CD14-positive monocyte (primary cell): ENCODE measurements around the gene TTC23L. TPM values are rescaled to one million over a fixed set of nuclear protein-coding genes. Genes with fewer than 3 reads are reported as not detected.

Experiments
- DNase-seq, 3 donors: peaks; one replicate each; pipeline ENCODE4 v3.0.0-alpha.2; 2011 to 2022
- H2AFZ ChIP-seq: 2 replicates; pipeline ENCODE4 v1.6.0; 2012; ENCODE audit warnings: mild to moderate bottlenecking, low read depth, low read length, inconsistent platforms; ENCODE audit not compliant: insufficient read depth, poor library complexity, severe bottlenecking
- H3K27ac ChIP-seq, 2 donors: 1 replicate in 1 of 2; 2 replicates in 1 of 2; pipeline ENCODE4 v1.5.1; 2012 to 2013; ENCODE audit warnings: low read length in 2 of 2, control low read depth in 1 of 2, inconsistent platforms in 1 of 2, low read depth in 1 of 2, mild to moderate bottlenecking in 1 of 2
- H3K27me3 ChIP-seq, 2 donors: one replicate each; pipeline versions ENCODE4 v1.6.0 to v1.6.1; 2011 to 2013; ENCODE audit warnings: low read length in 2 of 2; ENCODE audit not compliant: control insufficient read depth in 2 of 2, insufficient read depth in 2 of 2
- H3K36me3 ChIP-seq, 2 donors: replicated peaks in 1 of 2; 1 replicate in 1 of 2; 2 replicates in 1 of 2; pipeline versions ENCODE4 v1.5.1 to v1.6.1; 2012 to 2013; ENCODE audit warnings: low read length in 2 of 2, control low read depth in 1 of 2, inconsistent platforms in 1 of 2, mild to moderate bottlenecking in 1 of 2; ENCODE audit not compliant: insufficient read depth in 2 of 2, control insufficient read depth in 1 of 2
- H3K4me1 ChIP-seq, 2 donors: 1 replicate in 1 of 2; 2 replicates in 1 of 2; pipeline versions ENCODE4 v1.5.1 to v1.6.1; 2012 to 2013; ENCODE audit warnings: low read length in 2 of 2, control low read depth in 1 of 2, inconsistent platforms in 1 of 2, mild to moderate bottlenecking in 1 of 2, moderate library complexity in 1 of 2; ENCODE audit not compliant: insufficient read depth in 2 of 2, control insufficient read depth in 1 of 2
- H3K4me2 ChIP-seq: replicated peaks from 2 replicates; pipeline ENCODE3; 2012; ENCODE audit warnings: low read length, moderate library complexity, mild to moderate bottlenecking; ENCODE audit not compliant: poor library complexity, severe bottlenecking; ENCODE audit errors: extremely low read depth
- H3K4me3 ChIP-seq, 3 experiments: fragments of 200-600 bp in 1 of 3; sonication (generic) in 1 of 3; replicated peaks in 1 of 3; 1 replicate in 2 of 3; 2 replicates in 1 of 3; pipeline ENCODE4 v1.5.1; 2011 to 2013; ENCODE audit warnings: low read length in 3 of 3, mild to moderate bottlenecking in 3 of 3, control low read depth in 2 of 3, low read depth in 2 of 3, inconsistent platforms in 1 of 3, moderate library complexity in 1 of 3
- H3K79me2 ChIP-seq: 2 replicates; pipeline ENCODE4 v1.6.0; 2012; ENCODE audit warnings: mild to moderate bottlenecking, control low read depth, inconsistent platforms, low read length, moderate library complexity; ENCODE audit not compliant: insufficient read depth
- H3K9ac ChIP-seq: 2 replicates; pipeline ENCODE4 v1.6.0; 2017; ENCODE audit warnings: low read length, mild to moderate bottlenecking; ENCODE audit not compliant: insufficient read depth, poor library complexity, severe bottlenecking
- H3K9me3 ChIP-seq, 2 donors: replicated peaks in 1 of 2; 1 replicate in 1 of 2; 2 replicates in 1 of 2; pipeline versions ENCODE4 v1.5.1 to v1.6.1; 2012 to 2013; ENCODE audit warnings: low read length in 2 of 2, control low read depth in 1 of 2; ENCODE audit not compliant: control insufficient read depth in 1 of 2, insufficient read depth in 1 of 2
- H4K20me1 ChIP-seq: 2 replicates; pipeline ENCODE4 v1.6.0; 2012; ENCODE audit warnings: mild to moderate bottlenecking, low read length, control low read depth, moderate library complexity; ENCODE audit not compliant: insufficient read depth
- H3K27ac Mint-ChIP-seq, 7 donors: one replicate each; pipeline ENCODE4 v1.8.0; 2020; ENCODE audit warnings: mild to moderate bottlenecking in 7 of 7, mixed read lengths in 7 of 7, moderate library complexity in 6 of 7, inconsistent platforms in 2 of 7
- H3K27me3 Mint-ChIP-seq, 3 donors: one replicate each; pipeline ENCODE4 v1.8.0; 2021 to 2022; ENCODE audit warnings: low read depth in 3 of 3, mild to moderate bottlenecking in 3 of 3, mixed read lengths in 3 of 3, moderate library complexity in 3 of 3, inconsistent platforms in 1 of 3
- H3K36me3 Mint-ChIP-seq, 2 donors: one replicate each; pipeline ENCODE4 v1.8.0; 2020; ENCODE audit warnings: mixed read lengths in 2 of 2, inconsistent platforms in 1 of 2, mild to moderate bottlenecking in 1 of 2
- H3K4me1 Mint-ChIP-seq: one replicate; pipeline ENCODE4 v1.8.0; 2020; ENCODE audit warnings: mild to moderate bottlenecking, mixed read lengths
- H3K4me3 Mint-ChIP-seq, 2 donors: one replicate each; pipeline ENCODE4 v1.8.0; 2020; ENCODE audit warnings: mild to moderate bottlenecking in 2 of 2, mixed read lengths in 2 of 2, moderate library complexity in 1 of 2
- H3K9me3 Mint-ChIP-seq, 7 donors: one replicate each; pipeline ENCODE4 v1.8.0; 2020 to 2022; ENCODE audit warnings: mixed read lengths in 7 of 7, mild to moderate bottlenecking in 6 of 7, moderate library complexity in 6 of 7, inconsistent platforms in 2 of 7
- CTCF ChIP-seq: fragments of 200-600 bp; IDR thresholded peaks from one replicate; pipeline ENCODE4 v1.8.0; 2022; ENCODE audit warnings: antibody characterized with exemption, mild to moderate bottlenecking
- WGBS: methylation state at CpG from one replicate; pipeline ENCODE4 v1.1.5; 2013; ENCODE audit warnings: missing lambda C conversion rate; ENCODE audit not compliant: insufficient coverage; 5-methylcytosine and 5-hydroxymethylcytosine counted together
- intact Hi-C, 2 donors: fragments of 100-400 bp; cut with micrococcal nuclease; formaldehyde crosslinking; loops; one replicate each; pipeline versions ENCODE4 v1.15.0 to v1.15.1; 2023
- polyA plus RNA-seq, 3 donors: library from polyadenylated mRNA; depleted of rRNA in 1 of 3; unstranded in 2 of 3; stranded (reverse) in 1 of 3; fragments of 300-500 nt in 2 of 3; fragments of >200 nt in 1 of 3; fragmentation: Illumina TruSeq in 2 of 3; gene quantifications; 1 replicate in 2 of 3; 2 replicates in 1 of 3; pipeline ENCODE4 v1.2.3, GENCODE V29; 2012 to 2021

The TTC23L gene
- polyA plus RNA-seq, 3 donors = not detected

DNA sequence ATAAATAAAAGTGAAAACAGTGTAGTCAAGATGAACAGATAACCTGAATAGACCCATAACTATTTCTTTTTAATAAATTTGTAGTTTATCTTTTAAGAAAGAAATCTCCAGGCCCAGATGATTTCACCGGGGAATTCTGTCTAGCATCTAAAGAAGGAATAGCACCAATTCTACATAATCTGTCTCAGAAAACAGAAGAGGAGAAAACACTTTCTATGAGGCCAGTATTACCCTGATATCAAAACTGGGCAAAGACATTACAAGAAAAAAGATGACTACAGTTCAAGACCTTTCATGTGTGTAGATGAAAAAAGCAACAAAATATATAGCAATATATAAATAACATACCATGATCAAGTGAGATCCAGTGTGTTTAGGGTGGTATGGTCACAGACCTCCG lies 31.4 kb downstream of the TTC23L start:
- H3K79me2 ChIP-seq = no peaks in the 10 kb centered on the region
- peaks cover 0 to 3% (median 0%) of the 10 kb centered on the region in 3 donors for H3K27me3 Mint-ChIP-seq

GRCh38 chr5:34876275-34876674 lies 37.3 kb downstream of the TTC23L start:
- H3K27me3 ChIP-seq = no peaks in the 10 kb centered on the region
- intact Hi-C loops = no loop called here

More for the DNA sequence above, 31.4 kb downstream of the TTC23L start:
- H2AFZ ChIP-seq = no peak overlapping the region
- no peak overlapping the region for H3K4me3 ChIP-seq
- Mint-ChIP-seq H3K4me3 (no peak overlapping the region), H3K27ac (no peak overlapping the region), H3K4me1 (no peaks in the 10 kb centered on the region), H3K9me3 (peaks cover 0 to 2% (median 0%) of the 10 kb centered on the region in 7 donors), H3K36me3 (no peaks in the 10 kb centered on the region)
- no peaks in the 10 kb centered on the region for H3K9me3 ChIP-seq
- H3K4me2 ChIP-seq = no peak overlapping the region
- no peaks in the 10 kb centered on the region for H3K27me3 ChIP-seq
- DNase-seq = no peak
- H4K20me1 ChIP-seq = no peaks in the 10 kb centered on the region
- H3K27ac ChIP-seq = no peak overlapping the region
- WGBS = no CpG with 5 or more reads among the region's 2 CpGs
- no peak for TF ChIP-seq CTCF
- H3K4me1 ChIP-seq = no peaks in the 10 kb centered on the region
- intact Hi-C loops = no loop called here
- no peaks in the 10 kb centered on the region for H3K36me3 ChIP-seq
- no peak overlapping the region for H3K9ac ChIP-seq

More at GRCh38 chr5:34876275-34876674, 37.3 kb downstream of the TTC23L start:
- H3K4me3 Mint-ChIP-seq = no peak overlapping the region
- H3K27me3 Mint-ChIP-seq = peaks cover 0 to 3% (median 0%) of the 10 kb centered on the region in 3 donors
- H3K27ac ChIP-seq = no peak overlapping the region
- no peaks in the 10 kb centered on the region for H3K36me3 ChIP-seq
- no peaks in the 10 kb centered on the region for H3K4me1 Mint-ChIP-seq
- H3K4me3 ChIP-seq = no peak overlapping the region
- H3K9me3 Mint-ChIP-seq = peaks cover 0 to 8% (median 3%) of the 10 kb centered on the region in 7 donors
- H2AFZ ChIP-seq = no peak overlapping the region
- H3K4me1 ChIP-seq = no peaks in the 10 kb centered on the region
- no peaks in the 10 kb centered on the region for H3K79me2 ChIP-seq
- DNase-seq = no peak
- no peak overlapping the region for H3K9ac ChIP-seq
- no peak overlapping the region for H3K4me2 ChIP-seq
- no peak overlapping the region for H3K27ac Mint-ChIP-seq
- TF ChIP-seq CTCF = no peak
- no peaks in the 10 kb centered on the region for H3K9me3 ChIP-seq
- H4K20me1 ChIP-seq = no peaks in the 10 kb centered on the region
- H3K36me3 Mint-ChIP-seq = no peaks in the 10 kb centered on the region
